GM19328 (cell line): ENCODE data around the gene RELB.

Experiments used
- ATAC-seq: cut with Tn5 transposase; IDR thresholded peaks from one replicate; pipeline ENCODE4 v1.9.1; 2021; ENCODE audit warnings: mild to moderate bottlenecking, moderate library complexity; ENCODE audit not compliant: unreplicated experiment

RELB gene

DNA sequence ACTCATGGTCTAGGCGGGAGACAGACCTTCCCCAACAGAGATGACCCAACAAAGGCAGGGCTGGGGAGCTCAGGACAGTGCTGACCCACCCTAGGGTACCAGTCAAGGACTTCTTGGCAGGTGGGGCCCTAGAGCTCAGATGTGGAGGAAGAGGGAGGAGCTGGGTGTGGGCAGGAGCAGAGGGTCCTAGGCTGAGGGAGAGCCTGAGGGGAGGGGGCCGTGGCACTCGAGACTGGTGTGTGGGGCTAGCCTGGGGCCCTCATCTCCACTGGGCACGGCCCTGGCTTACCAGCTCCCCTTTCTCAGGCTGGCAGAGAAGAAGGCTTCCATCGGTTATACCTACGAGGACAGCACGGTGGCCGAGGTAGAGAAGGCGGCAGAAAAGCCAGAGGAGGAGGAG, 56.2 kb downstream of the RELB start:
- no peak for ATAC-seq

DNA sequence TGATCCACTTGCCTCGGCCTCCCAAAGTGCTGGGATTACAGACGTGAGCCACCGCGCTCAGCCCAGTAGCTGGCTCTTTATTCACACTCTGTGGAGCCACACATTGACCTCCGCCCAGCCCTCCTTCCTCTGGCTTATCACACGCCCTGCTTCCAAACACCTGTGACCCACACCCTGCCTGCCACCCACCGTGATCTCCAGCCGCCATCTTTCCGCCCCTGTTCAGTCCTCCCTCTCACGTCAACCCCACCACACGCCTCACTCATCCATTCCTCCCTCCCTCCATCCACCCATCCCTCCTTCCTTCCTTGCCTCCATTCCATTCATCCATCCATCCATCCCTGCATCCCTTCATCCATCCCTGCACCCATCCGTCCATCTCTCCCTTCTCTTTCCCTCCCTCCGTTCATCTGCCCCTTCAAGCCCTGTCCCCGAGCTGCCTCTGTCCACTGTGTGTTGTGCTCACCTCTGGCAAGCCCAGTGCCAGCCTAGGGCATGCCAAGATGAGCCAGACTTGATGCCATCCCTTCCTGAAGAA, 57.4 kb downstream of the RELB start:
- no peak for ATAC-seq

DNA sequence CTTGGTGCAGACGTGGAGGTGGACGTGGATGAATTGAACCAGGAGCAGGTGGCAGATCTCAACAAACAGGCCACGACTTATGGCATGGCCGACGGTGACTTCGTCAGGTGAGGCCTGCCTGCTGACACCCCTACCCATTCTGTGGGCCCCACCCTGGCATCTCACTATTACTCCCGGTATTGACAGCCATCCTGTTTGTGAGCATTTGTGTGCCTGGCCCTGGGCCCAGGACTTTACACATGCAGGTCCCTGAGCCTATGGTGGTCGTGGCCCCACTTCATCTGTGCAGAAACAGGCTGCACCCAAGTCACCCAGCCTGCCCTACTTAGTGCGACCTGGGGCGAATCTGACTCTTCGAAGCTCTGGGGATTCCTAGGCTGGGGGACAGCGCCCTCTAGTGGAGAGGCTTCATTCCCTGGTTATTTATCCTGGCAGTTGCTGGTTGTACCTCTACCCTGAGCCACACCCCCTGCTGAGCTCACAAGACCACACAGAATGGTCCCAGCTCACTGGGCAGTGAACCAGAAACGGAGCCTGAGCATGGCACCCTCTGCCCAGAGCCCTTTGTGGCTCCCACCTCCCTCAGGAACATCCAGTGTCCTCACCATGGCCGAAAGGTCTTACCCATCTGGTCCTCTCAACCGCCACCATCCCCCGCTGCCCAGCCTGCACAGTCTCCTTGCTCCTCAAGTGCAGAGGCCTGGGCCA, 58.1 kb downstream of the RELB start:
- no peak for ATAC-seq

DNA sequence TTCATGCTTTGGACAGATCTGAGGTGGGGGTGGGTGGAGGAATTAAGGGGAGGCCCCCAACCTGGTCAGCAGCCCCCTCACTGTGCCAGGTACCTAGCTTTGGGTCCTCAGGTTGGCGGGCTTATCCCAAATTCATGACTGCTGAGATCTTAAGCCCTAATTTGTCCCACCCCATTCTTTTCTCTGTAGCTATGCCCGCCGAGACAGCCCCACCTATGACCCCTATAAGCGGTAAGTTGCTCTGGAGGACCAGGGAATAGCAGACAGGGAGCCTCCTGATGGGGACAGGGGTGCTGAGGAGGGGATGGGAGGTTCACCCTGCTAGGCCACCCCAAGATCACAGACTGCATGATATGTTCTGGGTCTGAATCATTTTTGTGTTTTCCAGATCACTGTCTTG, 60.7 kb downstream of the RELB start:
- no peak for ATAC-seq

DNA sequence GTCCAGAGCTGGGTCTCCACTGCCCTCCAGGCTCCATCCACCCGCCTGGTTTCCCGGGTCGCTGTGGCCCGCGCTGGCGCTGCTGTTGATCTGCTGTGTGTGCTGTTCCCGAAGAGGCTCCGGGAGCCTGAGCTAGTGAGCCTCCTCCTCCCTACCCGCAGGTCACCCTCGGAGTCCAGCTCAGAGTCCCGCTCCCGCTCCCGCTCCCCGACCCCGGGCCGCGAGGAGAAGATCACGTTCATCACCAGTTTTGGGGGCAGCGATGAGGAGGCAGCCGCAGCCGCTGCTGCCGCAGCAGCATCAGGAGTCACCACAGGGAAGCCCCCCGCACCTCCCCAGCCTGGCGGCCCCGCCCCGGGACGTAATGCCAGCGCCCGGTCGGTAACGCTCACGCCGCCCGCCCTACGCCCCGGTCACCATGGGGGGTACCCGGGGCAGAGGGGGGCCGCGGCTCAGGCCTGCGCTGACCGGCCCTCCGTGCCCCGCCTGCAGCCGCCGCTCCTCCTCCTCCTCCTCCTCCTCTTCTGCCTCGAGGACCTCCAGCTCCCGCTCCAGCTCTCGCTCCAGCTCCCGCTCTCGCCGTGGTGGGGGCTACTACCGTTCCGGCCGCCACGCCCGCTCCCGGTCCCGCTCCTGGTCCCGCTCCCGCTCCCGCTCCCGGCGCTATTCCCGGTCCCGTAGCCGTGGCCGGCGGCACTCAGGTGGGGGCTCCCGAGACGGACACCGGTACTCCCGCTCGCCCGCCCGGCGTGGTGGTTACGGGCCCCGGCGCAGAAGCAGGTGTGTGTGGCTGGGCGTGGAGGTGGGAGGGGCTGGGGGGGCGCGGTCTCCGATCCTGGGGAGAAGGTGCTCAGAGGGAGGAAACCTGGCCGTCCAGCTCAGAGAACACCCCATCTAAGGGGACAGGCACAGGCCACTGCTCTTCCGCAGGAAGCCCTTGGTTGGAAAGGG, 62.9 kb downstream of the RELB start:
- ATAC-seq = no peak

DNA sequence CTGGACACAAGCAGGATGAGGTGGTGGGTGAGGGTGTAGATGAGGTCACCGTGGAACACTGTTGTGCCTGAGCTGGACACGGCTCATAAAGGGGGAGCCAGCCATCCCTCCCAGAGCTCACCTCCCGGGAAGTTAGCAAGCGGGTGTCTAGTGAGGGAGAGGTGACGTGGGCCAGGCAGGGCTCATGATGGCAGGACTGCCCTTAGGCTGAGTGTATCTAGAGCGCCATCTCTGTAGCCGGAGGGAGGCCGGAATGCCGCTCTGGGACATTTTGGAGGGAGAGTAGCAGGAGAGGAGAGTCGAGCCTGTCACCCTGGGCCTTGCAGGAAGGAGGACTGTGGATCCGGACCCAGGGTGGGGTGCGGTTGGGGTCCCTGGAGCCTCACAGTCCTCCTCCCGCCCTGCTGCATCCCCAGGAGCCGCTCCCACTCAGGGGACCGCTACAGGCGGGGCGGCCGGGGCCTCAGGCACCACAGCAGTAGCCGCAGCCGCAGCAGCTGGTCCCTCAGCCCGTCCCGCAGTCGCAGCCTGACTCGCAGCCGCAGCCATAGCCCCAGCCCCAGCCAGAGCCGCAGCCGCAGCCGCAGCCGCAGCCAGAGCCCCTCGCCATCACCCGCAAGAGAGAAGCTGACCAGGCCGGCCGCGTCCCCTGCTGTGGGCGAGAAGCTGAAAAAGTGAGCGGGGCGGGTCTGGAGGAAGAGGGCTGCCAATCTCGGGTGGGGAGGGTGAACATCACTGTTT, 65.8 kb downstream of the RELB start:
- no peak for ATAC-seq

DNA sequence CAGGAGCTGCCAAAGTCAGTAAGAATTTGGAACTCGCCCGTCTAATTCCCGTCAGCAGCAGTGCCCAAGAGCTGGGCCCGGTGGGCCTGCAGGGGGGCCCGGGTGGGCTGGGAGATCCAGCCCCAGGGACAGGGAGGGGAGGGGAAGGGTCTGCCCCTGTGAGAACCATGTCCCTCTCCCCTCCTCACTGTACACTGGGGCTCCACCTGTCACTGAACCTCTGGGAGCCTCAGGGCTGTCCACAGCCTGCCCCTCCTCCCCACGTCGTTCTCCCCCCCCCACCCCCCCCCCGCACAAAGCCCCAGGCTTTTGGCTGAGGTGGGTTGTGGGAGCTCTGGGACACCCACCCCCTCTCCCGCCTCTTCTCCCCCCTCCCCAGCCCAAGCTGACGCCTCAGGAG, 66.8 kb downstream of the RELB start:
- ATAC-seq = no peak

DNA sequence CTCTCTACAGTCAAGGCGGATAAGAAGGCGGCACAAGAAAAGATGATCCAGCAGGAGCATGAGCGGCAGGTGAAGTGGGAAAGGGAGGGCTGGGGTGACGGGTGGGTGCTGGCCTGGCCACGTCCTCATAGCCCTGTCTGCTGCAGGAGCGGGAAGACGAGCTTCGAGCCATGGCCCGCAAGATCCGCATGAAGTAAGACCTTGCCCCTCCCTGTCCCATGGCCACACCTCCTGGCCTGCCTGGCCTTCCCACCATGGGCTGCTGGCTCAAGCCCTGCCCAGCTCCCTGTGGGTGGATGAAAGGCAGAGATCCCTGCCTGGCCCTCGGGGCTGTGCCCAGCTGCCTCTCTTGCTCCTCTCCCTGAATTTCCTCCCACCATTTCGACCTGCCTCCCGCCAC, 67.8 kb downstream of the RELB start:
- ATAC-seq = no peak

DNA sequence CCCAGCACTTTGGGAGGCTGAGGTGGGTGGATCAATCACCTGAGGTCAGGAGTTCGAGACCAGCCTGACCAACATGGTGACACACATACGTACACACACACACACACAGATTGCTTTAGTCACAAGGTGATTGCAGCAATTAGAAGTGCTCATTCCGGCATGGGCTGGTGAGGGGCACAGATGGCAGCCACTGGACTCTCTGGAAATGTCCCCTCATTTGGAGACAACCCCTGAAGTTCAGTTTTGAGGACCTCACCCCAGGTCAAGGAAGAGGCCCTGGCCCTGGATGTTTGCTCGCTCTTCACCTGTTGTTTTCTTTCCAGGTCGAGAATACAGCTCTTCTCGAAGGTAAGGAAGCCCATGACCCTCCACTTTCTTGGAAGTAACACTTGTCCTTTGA, 69.0 kb downstream of the RELB start:
- ATAC-seq = no peak

DNA sequence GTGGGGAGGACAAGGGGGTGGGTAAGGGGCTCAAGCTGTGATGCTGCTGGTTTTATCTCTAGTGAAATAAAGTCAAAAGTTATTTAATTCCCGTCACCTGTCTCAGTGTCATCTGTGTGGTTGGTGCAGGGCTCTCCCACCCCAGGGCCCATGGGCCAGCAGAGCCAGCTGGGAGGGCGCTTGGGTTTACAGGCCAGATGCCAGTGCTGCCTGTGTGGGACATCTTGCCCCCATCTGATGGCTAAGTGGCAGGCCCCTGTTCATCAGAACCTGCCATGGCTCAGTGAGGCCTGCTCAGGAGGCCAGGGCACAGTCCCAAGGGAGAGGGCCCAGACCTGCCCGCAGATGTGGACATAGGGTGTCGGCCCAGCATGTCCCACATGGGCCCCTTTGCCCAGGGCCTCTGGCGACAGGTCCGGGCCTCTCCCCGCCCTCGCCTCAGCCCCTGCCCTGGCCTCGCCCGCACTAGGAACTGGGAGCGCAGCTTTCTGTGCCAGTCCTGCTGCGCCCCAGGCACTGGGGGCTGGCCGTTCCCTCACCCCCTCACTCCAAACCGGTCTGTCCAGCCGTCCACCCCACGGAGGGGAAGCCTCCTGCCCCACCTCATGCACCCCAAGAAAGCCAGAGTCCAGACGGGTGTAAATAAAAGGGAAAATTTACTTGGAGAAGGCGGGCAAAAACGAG, 69.7 kb downstream of the RELB start:
- no peak for ATAC-seq

DNA sequence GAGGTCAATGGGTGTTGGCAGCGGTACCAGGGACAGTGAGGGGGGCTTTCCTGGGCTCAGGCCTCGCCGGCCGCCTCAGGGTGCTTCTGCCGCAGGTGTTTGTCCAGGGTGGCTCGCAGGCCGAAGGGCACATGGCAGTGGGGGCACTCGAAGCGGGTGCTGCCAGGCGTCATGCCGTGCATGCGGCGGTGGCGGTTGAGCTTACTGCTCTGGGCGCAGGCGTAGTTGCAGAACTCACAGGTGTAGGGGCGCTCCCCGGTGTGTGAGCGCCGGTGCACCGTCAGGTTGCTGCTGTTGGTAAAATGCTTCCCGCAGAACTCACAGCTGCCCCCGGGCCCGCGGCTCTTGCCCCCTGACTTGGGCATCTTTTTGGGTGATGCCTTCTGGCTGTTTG, 70.3 kb downstream of the RELB start:
- ATAC-seq = no peak

DNA sequence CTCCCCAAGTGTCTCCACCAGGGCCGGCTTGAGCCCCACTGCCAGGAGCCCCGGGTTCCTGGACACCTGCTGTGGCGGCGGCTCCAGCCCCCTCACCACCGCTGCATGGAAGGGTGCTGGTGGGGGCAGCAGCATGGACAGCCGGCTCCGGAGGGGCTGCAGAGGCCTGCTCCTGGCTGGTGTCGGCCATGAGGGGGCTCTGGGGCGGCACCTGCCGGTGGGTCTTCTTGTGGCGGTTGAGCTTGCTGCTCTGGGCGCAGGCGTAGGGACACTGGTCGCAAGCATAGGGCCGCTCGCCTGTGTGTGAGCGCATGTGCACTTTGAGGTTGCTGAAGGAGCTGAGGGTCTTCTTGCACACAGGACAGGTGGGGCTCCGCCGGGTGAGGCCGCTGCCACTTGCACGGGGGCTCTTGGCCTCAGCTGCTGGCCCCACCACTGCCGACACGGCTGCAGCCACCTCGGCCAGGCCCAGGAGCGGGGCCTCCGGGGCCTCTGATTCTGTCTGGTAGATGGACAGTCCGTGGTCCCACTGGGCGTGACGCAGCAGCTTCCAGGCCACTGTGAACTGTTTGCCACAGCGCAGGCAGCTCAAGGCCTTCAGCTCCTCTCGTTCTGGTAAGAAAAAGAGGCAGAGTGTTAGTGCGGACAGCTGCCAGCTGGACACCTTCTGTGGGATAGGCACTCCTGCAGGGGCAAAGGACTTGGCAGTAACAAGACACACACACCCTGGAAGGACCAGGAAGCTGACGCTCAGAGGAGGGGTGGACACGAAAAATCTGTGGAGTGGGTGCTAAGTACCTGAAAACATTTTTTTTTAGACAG, 70.9 kb downstream of the RELB start:
- ATAC-seq = no peak

DNA sequence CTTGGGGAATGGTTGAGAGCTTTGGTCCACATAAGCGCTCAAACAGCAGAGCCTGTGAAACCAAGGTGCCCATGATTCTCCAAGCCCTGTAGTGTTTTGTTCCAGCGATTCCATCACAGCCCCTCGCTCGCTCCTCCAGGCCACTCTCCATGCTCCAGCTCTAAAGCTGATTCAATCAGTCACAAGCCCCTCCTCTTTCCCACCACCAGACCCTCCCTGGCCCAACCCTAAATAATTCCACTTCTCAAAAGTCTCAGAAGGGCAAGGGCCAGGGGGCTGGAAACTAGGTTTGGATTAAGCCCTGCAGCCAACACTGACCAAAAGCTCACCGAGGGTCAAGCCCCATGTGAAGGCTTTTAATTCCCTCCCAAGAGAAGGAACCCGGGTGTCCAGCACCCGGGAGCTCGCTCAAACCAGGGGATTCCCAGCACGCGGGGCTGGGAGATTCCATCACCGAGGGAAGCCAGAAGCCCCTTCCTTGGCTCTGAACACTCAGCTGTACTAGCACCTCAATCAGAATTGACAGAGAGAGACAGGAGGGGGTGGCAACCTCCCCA, 73.6 kb downstream of the RELB start:
- ATAC-seq = no peak

DNA sequence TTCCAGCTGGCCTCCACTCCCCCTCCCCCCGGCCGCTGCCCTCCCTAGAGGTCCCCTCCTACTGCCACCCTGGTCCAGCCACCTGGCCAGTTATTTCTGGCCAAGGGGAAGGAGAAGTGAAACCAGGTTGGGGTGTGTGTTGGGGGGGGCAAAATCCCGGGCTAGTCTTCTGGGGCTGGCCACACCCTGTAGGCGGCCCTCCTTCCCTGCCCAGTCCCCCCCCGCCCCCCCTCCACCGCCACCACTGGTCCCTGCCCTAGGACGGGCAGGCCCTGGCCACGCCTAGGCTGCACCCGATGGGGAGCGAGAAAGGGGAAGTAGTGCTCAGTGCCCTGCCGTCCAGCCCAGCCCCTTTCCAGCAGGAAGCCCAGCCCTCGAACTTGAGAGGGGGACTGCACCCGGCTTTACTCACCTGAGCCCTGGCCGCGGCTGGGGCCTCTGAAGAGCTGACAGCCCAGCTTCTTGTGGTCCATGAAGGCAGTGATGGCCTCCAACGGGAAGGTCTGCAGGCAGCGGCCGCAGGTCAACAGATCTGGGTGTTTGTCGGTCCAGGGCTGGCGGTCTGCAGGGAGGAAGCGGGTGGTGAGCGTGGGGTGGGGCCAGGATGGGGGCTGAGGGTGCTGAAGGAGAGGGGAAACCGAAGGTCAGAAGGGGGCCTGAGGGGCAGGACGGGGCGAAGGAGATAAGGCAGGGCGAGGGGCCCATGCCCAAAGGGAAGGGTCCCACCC, 74.2 kb downstream of the RELB start:
- peak; percentile 53 for ATAC-seq

DNA sequence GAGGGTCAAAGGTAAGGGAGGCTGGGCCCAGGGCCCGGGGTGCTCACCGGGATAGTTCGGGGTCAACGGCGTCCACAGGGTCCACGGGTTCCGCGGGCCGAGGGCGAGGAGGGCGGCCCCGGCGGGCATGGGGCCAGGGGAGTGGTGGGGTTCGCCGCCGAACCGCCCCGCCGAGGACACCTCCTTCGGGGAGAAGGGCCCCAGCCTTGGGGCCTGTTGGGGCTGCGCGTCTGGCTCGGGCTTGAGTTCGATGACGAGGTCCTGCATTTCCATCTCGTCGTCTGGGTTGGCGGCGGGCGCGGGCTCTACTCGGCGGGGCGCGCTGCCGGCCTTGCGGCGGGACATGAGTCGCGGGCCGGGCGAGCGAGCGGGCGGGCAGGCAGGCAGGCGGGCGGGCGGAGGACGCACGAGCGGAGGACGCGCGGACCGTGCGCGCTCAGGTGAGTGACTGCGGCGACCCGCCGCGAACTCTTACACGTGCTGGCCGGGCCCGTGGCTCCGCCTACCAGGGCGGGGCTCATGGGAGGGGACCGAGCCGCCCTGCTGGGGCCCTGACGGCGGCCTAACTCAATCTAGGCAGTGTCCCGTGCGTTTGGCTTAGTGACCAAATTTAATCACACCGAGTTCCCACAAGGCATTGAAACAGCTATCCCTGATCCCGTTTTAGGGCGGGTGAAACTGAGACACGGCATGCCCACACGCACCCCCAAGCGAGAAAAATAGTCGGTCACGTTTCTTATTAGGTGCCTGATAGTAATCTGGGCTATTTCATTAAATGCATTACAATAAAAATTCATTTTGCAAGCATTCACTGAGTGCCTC, 75.0 kb downstream of the RELB start, which contains the start of gene ZNF296:
Gene ZNF296, minus strand, starts transcription at position 450 of the 822 bp plus-strand sequence. Its CDS starts 105 bp downstream, at position 345.
- peak; percentile 43 for ATAC-seq

DNA sequence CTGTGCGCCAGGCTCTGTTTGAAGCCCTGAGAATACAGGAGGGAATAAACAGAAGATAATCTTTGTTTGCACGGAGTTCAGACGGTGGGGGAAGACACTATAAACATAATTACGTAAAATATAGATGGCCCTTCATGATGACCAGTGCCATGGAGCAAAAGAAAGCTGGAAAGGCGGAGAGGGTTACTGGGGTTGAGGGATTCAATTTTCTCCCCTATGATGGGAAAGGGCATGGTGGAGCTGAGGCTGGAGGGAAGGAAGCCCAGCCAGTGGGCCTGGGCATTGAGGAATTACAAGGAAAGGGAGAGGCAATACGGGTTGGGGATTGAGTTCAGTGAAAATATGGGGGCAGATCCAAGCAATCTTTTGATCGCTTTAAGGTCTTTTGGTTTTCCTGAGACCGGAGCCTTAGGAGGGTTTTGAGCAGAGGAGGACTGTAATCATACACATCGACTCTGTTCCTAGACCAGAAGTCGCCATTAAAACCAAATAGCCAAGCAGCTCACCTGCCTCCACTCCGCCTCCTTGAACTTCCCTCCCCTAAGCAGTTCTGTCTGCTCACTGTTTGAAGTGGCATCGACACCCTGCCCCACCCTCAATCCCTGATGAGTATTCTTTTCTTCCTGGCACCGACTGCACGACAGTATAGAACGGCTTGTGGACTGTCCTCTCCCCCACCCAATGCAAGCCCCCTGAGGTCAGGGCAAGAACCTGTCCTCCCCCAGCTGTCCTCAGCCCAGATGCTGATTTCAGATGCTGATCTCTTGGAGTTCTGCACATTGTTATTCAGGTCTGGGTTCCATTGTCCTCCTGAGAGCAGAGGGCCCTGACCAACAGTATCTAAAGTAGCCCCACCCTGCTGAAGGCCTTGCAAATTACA, 75.8 kb downstream of the RELB start:
- no peak for ATAC-seq
